ENCODE results near the gene TRPM2. TPM values are rescaled to one million over a fixed set of nuclear protein-coding genes. Genes with fewer than 3 reads are reported as not detected.
"Not testable (repeated sequence)": the region's sequence is repeated elsewhere in the genome, so short reads cannot be mapped to it uniquely, and the experiment has no call there.

TRPM2 gene
- total RNA-seq, 1 experiment from 2014 or later: not detected

DNA sequence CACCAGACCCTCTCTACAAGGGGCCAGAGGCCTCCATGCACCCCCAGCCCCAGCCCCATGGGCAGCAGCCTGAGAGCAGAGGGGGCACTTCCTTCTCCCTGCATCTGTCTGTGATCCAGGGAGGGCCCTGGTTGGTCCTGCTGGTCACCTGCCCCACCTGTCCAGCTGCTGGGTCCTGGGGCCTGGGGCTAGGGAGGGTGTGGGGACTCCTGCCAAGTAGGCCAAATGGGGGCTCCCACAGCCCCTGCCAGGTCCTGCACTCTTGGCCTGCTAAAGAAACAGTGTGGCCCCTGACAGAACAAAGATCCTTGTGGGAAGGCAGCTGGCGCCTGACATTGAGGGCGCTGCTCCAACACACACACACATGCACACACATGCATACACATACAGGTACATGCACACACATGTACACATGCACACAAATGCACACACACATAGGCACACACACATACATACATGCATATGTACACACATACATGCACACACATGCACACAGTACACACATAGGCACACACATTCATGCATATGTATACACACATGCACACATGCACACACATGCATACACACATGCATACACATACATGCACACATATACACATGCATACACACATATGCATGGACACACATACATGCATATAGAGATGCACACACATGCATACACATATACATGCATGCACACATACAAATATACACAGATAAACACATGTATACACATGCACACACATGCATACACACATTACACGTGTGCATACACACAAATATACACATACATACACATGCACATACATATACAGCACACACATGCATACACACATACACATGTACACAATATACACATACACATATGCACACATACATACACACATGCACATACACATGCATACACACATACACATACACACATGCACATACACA lies 49.9 kb downstream of the TRPM2 start:
- intact Hi-C loops (cut with micrococcal nuclease; ENCODE audit: unreplicated experiment): no loop called here
- BruUV-seq (replicated peaks): no TSS peak
- H3K9me3 Mint-ChIP-seq (ENCODE audit: low read depth, unreplicated experiment): peaks cover 2% of the 10 kb centered on the region
- H3K36me3 Mint-ChIP-seq (ENCODE audit: insufficient read depth, unreplicated experiment): peaks cover 10% of the 10 kb centered on the region
- CTCF ChIA-PET: no interaction called here
- TF ChIP-seq, protein P1, sequence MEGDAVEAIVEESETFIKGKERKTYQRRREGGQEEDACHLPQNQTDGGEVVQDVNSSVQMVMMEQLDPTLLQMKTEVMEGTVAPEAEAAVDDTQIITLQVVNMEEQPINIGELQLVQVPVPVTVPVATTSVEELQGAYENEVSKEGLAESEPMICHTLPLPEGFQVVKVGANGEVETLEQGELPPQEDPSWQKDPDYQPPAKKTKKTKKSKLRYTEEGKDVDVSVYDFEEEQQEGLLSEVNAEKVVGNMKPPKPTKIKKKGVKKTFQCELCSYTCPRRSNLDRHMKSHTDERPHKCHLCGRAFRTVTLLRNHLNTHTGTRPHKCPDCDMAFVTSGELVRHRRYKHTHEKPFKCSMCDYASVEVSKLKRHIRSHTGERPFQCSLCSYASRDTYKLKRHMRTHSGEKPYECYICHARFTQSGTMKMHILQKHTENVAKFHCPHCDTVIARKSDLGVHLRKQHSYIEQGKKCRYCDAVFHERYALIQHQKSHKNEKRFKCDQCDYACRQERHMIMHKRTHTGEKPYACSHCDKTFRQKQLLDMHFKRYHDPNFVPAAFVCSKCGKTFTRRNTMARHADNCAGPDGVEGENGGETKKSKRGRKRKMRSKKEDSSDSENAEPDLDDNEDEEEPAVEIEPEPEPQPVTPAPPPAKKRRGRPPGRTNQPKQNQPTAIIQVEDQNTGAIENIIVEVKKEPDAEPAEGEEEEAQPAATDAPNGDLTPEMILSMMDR (IDR thresholded peaks at IDR 0.05; ENCODE audit: unreplicated experiment): no peak
- H3K27me3 Mint-ChIP-seq (ENCODE audit: unreplicated experiment): peaks cover 20% of the 10 kb centered on the region
- H3K4me3 Mint-ChIP-seq (ENCODE audit: low read depth, unreplicated experiment): no peak overlapping the region
- H3K4me1 Mint-ChIP-seq (ENCODE audit: low read depth, unreplicated experiment): no peaks in the 10 kb centered on the region
- no peak for DNase-seq
- H3K27ac Mint-ChIP-seq (ENCODE audit: unreplicated experiment): no peak overlapping the region

DNA sequence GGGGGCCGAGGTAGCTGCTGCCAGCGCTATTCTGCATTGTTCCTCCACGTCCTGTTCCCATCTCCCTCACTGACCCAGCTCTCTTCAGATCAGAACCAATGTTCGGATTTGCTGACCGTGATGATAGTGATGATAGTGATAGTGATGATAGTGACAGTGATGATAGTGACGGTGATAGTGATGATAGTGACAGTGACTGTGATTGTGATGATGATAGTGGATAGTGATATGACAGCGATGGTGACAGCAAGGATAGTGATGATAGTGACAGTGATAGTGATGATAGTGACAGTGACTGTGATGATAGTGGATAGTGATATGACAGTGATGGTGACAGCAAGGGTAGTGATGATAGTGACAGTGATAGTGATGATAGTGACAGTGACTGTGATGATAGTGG lies 51.1 kb downstream of the TRPM2 start:
- DNase-seq; H3K4me3 Mint-ChIP-seq (ENCODE audit: low read depth, unreplicated experiment); BruUV-seq (replicated peaks); CTCF ChIA-PET; H3K27ac Mint-ChIP-seq (ENCODE audit: unreplicated experiment); H3K4me1 Mint-ChIP-seq (ENCODE audit: low read depth, unreplicated experiment); intact Hi-C loops (cut with micrococcal nuclease; ENCODE audit: unreplicated experiment); H3K36me3 Mint-ChIP-seq (ENCODE audit: insufficient read depth, unreplicated experiment); H3K9me3 Mint-ChIP-seq (ENCODE audit: low read depth, unreplicated experiment): not testable (repeated sequence)
- H3K27me3 Mint-ChIP-seq (ENCODE audit: unreplicated experiment): peaks cover 13% of the 10 kb centered on the region

DNA sequence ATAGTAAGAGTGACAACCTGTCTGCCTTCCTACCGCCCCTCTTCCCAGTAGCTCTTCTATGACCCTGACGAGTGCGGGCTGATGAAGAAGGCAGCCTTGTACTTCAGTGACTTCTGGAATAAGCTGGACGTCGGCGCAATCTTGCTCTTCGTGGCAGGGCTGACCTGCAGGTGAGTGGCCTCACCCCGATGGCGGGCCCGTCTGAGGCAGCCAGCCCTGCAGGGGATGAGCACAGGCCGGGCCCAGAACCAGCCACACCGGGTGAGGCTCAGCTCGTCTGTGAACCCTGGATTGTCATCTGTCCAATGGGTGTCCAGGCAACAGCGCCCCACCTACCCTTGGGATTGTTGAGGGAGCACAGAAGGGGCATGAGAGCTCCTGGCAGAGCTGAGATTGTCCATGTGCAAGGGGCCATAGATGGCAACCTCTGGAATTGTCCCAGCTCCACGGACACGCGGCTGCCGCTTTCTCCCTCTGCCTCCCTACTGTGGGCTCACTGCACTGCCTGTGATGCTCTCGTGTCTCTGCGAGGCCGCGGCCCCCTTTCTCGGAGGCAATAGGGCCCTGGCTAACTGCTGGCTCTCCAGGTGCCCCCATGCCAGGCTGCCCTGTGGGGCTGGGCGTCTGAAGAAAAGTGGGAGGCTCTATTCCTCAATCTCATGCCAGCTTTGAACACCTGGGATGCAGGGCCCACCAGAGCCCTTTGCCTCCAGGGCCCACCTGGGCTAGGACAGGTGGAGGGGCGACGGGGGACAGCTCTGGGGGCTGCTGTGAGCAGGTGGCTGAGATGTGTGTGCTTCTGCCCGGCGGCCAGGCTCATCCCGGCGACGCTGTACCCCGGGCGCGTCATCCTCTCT lies 51.9 kb downstream of the TRPM2 start:
- Mint-ChIP-seq H3K27me3 (ENCODE audit: unreplicated experiment) (peaks cover 13% of the 10 kb centered on the region), H3K9me3 (ENCODE audit: low read depth, unreplicated experiment) (peaks cover 2% of the 10 kb centered on the region), H3K4me1 (ENCODE audit: low read depth, unreplicated experiment) (no peaks in the 10 kb centered on the region), H3K36me3 (ENCODE audit: insufficient read depth, unreplicated experiment) (peaks cover 10% of the 10 kb centered on the region), H3K27ac (ENCODE audit: unreplicated experiment) (no peak overlapping the region), H3K4me3 (ENCODE audit: low read depth, unreplicated experiment) (no peak overlapping the region)
- intact Hi-C loops (cut with micrococcal nuclease; ENCODE audit: unreplicated experiment): no loop called here
- no peak for DNase-seq
- TF ChIP-seq, protein P1 (IDR thresholded peaks at IDR 0.05; ENCODE audit: unreplicated experiment): no peak
- no TSS peak for BruUV-seq (replicated peaks)
- CTCF ChIA-PET: no interaction called here

DNA sequence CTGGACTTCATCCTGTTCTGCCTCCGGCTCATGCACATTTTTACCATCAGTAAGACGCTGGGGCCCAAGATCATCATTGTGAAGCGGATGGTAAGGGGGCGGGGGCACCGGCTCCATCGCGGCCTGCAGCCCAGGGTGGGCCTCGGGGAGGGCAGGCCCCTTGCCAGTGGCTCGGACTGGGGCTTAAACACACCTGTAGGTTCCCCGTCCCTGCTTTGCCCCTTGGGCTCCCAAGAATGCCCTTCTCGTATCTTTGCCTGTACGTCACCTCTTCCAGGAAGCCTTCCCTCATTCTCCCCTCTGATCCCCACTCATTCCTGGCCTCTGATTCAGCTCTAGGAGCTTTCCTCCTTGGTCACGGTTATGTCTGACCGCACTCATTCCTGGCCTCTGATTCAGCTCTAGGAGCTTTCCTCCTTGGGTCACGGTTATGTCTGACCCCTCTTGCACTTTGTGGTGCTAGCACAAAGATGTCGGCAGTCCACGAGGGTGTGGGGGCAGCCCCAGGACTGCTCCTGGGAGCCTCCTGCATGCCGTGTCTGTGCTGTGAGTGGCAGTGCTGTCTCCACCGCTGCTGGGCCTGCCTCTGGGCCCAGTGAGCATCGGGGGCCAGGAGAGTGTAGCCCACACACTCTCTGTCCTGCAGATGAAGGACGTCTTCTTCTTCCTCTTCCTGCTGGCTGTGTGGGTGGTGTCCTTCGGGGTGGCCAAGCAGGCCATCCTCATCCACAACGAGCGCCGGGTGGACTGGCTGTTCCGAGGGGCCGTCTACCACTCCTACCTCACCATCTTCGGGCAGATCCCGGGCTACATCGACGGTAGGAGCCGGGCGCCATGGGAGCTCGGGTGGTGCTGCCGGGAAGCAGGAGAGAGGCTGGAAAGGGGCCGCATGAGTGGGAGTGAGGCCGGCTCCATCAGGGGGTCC lies 52.8 kb downstream of the TRPM2 start:
- CTCF ChIA-PET: no interaction called here
- H3K27ac Mint-ChIP-seq (ENCODE audit: unreplicated experiment): no peak overlapping the region
- peaks cover 11% of the 10 kb centered on the region for H3K27me3 Mint-ChIP-seq (ENCODE audit: unreplicated experiment)
- H3K36me3 Mint-ChIP-seq (ENCODE audit: insufficient read depth, unreplicated experiment): peaks cover 10% of the 10 kb centered on the region
- TF ChIP-seq, protein P1 (IDR thresholded peaks at IDR 0.05; ENCODE audit: unreplicated experiment): no peak
- DNase-seq: no peak
- no TSS peak for BruUV-seq (replicated peaks)
- intact Hi-C loops (cut with micrococcal nuclease; ENCODE audit: unreplicated experiment): no loop called here
- no peaks in the 10 kb centered on the region for H3K4me1 Mint-ChIP-seq (ENCODE audit: low read depth, unreplicated experiment)
- H3K4me3 Mint-ChIP-seq (ENCODE audit: low read depth, unreplicated experiment): no peak overlapping the region
- H3K9me3 Mint-ChIP-seq (ENCODE audit: low read depth, unreplicated experiment): peaks cover 2% of the 10 kb centered on the region
